B cell (primary cell): ENCODE data around the gene FXYD7. TPM values are rescaled to one million over a fixed set of nuclear protein-coding genes. Genes with fewer than 3 reads are reported as not detected.
A peak's percentile ranks its signal among the peaks of the same experiment; 100 is the strongest.

ENCODE experiments used
- ATAC-seq: fragments of 200-7000 bp; cut with Tn5 transposase; one replicate; pipeline ENCODE4 v1.10.0; 2021; ENCODE audit warnings: low read depth, mild to moderate bottlenecking, moderate number of reproducible peaks, moderate library complexity
- CTCF ChIA-PET: fragments of 350-600 bp; sonication (Branson Sonifier 250); formaldehyde crosslinking; loops from one replicate; lab custom pipeline; 2021; ENCODE audit warnings: antibody characterized with exemption, inconsistent platforms; lab: Charles Lee
- POLR2A ChIA-PET: fragments of 350-600 bp; sonication (Branson Sonifier 250); formaldehyde crosslinking; loops from one replicate; lab custom pipeline; 2021; ENCODE audit warnings: antibody characterized with exemption; lab: Charles Lee
- DNase-seq: peaks from one replicate; pipeline ENCODE4 v3.0.0; 2013
- H2AFZ ChIP-seq: 2 replicates; pipeline ENCODE4 v1.6.1; 2012; ENCODE audit warnings: mild to moderate bottlenecking, low read depth, low read length; ENCODE audit not compliant: insufficient read depth, poor library complexity, severe bottlenecking
- H3K27ac ChIP-seq, 2 donors: 1 replicate in 1 of 2; 2 replicates in 1 of 2; pipeline ENCODE4 v1.5.1; 2012 to 2013; ENCODE audit warnings: low read length in 2 of 2, mild to moderate bottlenecking in 2 of 2, moderate library complexity in 1 of 2
- H3K27me3 ChIP-seq, 4 experiments: fragments of 200-600 bp in 1 of 4; sonication (generic) in 1 of 4; replicated peaks in 1 of 4; 1 replicate in 2 of 4; 2 replicates in 2 of 4; pipeline versions ENCODE4 v1.6.1 to v1.7.0; 2013 to 2016; ENCODE audit warnings: low read length in 3 of 4, mild to moderate bottlenecking in 2 of 4, mixed read lengths in 1 of 4, moderate library complexity in 1 of 4; ENCODE audit not compliant: insufficient read depth in 4 of 4, control insufficient read depth in 3 of 4; ENCODE audit errors: control extremely low read depth in 1 of 4
- H3K36me3 ChIP-seq, 2 experiments: replicated peaks in 1 of 2; 1 replicate in 1 of 2; 2 replicates in 1 of 2; pipeline versions ENCODE4 v1.6.1 to v1.7.1; 2013; ENCODE audit warnings: low read length in 1 of 2; ENCODE audit not compliant: insufficient read depth in 2 of 2, control insufficient read depth in 1 of 2; ENCODE audit errors: control extremely low read depth in 1 of 2, extremely low read depth in 1 of 2
- H3K4me1 ChIP-seq, 2 donors: fragments of 200-600 bp in 1 of 2; sonication (generic) in 1 of 2; 1 replicate in 1 of 2; 2 replicates in 1 of 2; pipeline versions ENCODE4 v1.5.1 to v1.6.1; 2013 to 2017; ENCODE audit warnings: low read length in 2 of 2; ENCODE audit not compliant: control insufficient read depth in 2 of 2, insufficient read depth in 2 of 2
- H3K4me2 ChIP-seq: replicated peaks from 2 replicates; pipeline ENCODE3; 2012; ENCODE audit warnings: mild to moderate bottlenecking, low read depth, low read length; ENCODE audit not compliant: poor library complexity, severe bottlenecking
- H3K4me3 ChIP-seq, 5 experiments: fragments of 200-600 bp in 1 of 5; sonication (generic) in 1 of 5; 1 replicate in 3 of 5; 2 replicates in 2 of 5; pipeline versions ENCODE4 v1.5.1 to v1.7.0; 2011 to 2016; ENCODE audit warnings: low read length in 4 of 5, mild to moderate bottlenecking in 4 of 5, low read depth in 2 of 5, control low read depth in 1 of 5, moderate library complexity in 1 of 5; ENCODE audit not compliant: insufficient read depth in 1 of 5; ENCODE audit errors: control extremely low read depth in 1 of 5, extremely low read depth in 1 of 5
- H3K79me2 ChIP-seq: fragments of 200-600 bp; sonication (generic); one replicate; pipeline ENCODE4 v1.6.0; 2016; ENCODE audit warnings: low read length; ENCODE audit not compliant: control insufficient read depth, insufficient read depth
- H3K9ac ChIP-seq: fragments of 200-600 bp; sonication (generic); 2 replicates; pipeline ENCODE4 v1.6.1; 2017; ENCODE audit warnings: mild to moderate bottlenecking, low read length, moderate library complexity
- H3K9me3 ChIP-seq, 3 donors: one replicate each; pipeline versions ENCODE4 v1.6.1 to v1.7.1; 2013; ENCODE audit warnings: low read length in 2 of 3; ENCODE audit not compliant: control insufficient read depth in 2 of 3, insufficient read depth in 1 of 3; ENCODE audit errors: control extremely low read depth in 1 of 3
- H4K20me1 ChIP-seq: 2 replicates; pipeline ENCODE4 v1.6.0; 2012; ENCODE audit warnings: mild to moderate bottlenecking, low read length; ENCODE audit not compliant: insufficient read depth, control insufficient read depth, poor library complexity, severe bottlenecking
- H3K27ac Mint-ChIP-seq: one replicate; pipeline ENCODE4 v1.8.0; 2021; ENCODE audit warnings: mixed read lengths
- H3K27me3 Mint-ChIP-seq: one replicate; pipeline ENCODE4 v1.8.0; 2021; ENCODE audit warnings: mixed read lengths
- H3K4me1 Mint-ChIP-seq: one replicate; pipeline ENCODE4 v1.8.0; 2021; ENCODE audit warnings: mixed read lengths
- H3K4me3 Mint-ChIP-seq: one replicate; pipeline ENCODE4 v1.8.0; 2021; ENCODE audit warnings: mixed read lengths
- H3K9me3 Mint-ChIP-seq: one replicate; pipeline ENCODE4 v1.8.0; 2022; ENCODE audit warnings: mixed read lengths; ENCODE audit not compliant: insufficient read depth
- EZH2 ChIP-seq: IDR thresholded peaks from 2 replicates; pipeline ENCODE4 v1.6.1; 2012; ENCODE audit warnings: borderline replicate concordance, low read depth, mild to moderate bottlenecking, moderate library complexity, low read length; ENCODE audit not compliant: insufficient read depth, poor library complexity, severe bottlenecking
- WGBS: methylation state at CpG from one replicate; pipeline ENCODE4 v1.1.5; 2013; ENCODE audit warnings: missing lambda C conversion rate; ENCODE audit not compliant: insufficient coverage; 5-methylcytosine and 5-hydroxymethylcytosine counted together
- intact Hi-C: fragments of 100-400 bp; cut with micrococcal nuclease; formaldehyde crosslinking; loops from one replicate; pipeline ENCODE4 v1.10.0; 2022
- polyA plus RNA-seq: library from polyadenylated mRNA; depleted of rRNA; stranded (reverse); fragments of >200 nt; gene quantifications from 2 replicates; pipeline ENCODE4 v1.2.3, GENCODE V29; 2012
- total RNA-seq, 2 donors: library from RNA; stranded (reverse); fragments of 120-200 nt in 1 of 2; gene quantifications; 1 replicate in 1 of 2; 2 replicates in 1 of 2; pipeline versions ENCODE4 v1.2.3 to v1.2.4, GENCODE V29; 2013 to 2022
- TF ChIP-seq, protein P1 (sequence below): fragments of 200-600 bp; IDR thresholded peaks from one replicate; pipeline ENCODE4 v1.8.0; 2022; ENCODE audit warnings: antibody characterized with exemption, mild to moderate bottlenecking

The FXYD7 gene
- total and polyA plus RNA-seq, 2 donors (not counting 1 experiment from before 2014, with no cell fraction given) = 3.8 to 27.4 TPM

DNA sequence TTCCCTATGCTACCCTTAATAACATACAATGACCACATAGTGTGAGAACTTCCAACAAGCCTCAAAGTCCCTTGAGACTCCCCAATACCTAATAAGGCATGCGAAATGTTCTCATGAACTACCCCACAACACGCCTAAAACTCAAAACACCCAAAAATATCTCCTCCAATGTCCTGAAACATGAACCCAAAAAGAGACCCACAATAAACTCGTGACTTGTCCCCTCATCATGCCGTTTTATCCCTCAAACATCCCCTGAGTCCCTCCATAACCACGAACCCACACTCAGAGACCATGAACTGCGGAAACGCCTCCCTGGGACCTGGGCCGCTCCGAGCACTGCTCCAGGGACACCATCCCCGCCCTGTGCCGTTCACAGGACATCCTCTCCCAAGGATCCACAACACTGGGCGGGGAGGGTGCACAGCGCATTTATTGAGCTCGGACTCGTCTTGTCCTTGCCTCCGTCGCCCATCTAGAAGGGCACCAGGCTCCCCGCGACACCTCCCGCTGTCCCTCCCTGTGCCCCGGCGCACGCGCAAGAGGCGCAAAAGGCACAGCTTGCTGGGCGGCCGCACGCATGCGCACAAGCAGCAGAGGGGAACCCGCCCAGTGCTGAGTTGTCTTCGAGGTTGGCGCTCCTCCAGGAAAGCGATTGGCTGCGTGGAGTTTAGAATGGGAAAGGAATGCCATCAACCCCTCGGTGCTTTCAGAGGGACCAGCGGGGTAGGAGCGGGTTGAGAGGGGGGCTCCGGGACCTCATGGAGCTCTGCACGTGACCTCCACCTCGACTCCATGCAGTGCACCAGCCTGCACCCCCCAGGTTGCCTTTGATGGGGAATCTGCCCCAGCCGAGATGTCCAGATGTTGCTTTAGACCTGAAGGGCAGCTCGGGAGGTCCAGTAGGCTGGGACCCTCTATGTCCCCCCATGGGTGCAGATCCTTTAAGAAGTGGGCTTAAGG, 18.7 kb upstream of the FXYD7 start:
- intact Hi-C loops = loop anchor here (1.0 to 5.0 kb wide), 3 partner anchors 11 to 37 kb away; partner anchors contain the start of gene LGI4
- peaks cover 15% of the 10 kb centered on the region for H3K4me1 Mint-ChIP-seq
- H3K4me2 ChIP-seq = peak overlapping the region; percentile 76
- no peaks in the 10 kb centered on the region for H3K79me2 ChIP-seq
- no peaks in the 10 kb centered on the region for H4K20me1 ChIP-seq
- H3K36me3 ChIP-seq = no peaks in the 10 kb centered on the region
- peak overlapping the region; percentile 37 to 72 (median 59) for H3K4me3 ChIP-seq
- DNase-seq (peak; percentile 87), ATAC-seq (peak; percentile 92)
- peak overlapping the region; percentile 83 for H2AFZ ChIP-seq
- 17% methylated on average over 41 of the region's 42 CpGs for WGBS
- no peaks in the 10 kb centered on the region for H3K27me3 ChIP-seq
- peak overlapping the region; percentile 65 for H3K9ac ChIP-seq
- peak overlapping the region; percentile 96 for H3K4me3 Mint-ChIP-seq
- H3K27me3 Mint-ChIP-seq = no peaks in the 10 kb centered on the region
- H3K27ac Mint-ChIP-seq = peak overlapping the region; percentile 95
- POLR2A ChIA-PET = interaction anchor here (0.9 to 1.3 kb wide), 3 partner anchors 11 to 17 kb away, joined by 3 to 11 read pairs (median 3); no protein-coding TSS in a partner anchor
- no peaks in the 10 kb centered on the region for H3K9me3 Mint-ChIP-seq
- no peaks in the 10 kb centered on the region for H3K9me3 ChIP-seq
- H3K27ac ChIP-seq = peak overlapping the region; percentile 22 to 34
- CTCF ChIA-PET = interaction anchor here (0.6 to 2.1 kb wide), 8 partner anchors 9 to 142 kb away, joined by 3 to 11 read pairs (median 8); partner anchors contain the start of genes FXYD5 and LGI4
- H3K4me1 ChIP-seq = peaks cover 10 to 17% of the 10 kb centered on the region in 2 donors
- TF ChIP-seq EZH2 = no peak
- TF ChIP-seq, protein P1, sequence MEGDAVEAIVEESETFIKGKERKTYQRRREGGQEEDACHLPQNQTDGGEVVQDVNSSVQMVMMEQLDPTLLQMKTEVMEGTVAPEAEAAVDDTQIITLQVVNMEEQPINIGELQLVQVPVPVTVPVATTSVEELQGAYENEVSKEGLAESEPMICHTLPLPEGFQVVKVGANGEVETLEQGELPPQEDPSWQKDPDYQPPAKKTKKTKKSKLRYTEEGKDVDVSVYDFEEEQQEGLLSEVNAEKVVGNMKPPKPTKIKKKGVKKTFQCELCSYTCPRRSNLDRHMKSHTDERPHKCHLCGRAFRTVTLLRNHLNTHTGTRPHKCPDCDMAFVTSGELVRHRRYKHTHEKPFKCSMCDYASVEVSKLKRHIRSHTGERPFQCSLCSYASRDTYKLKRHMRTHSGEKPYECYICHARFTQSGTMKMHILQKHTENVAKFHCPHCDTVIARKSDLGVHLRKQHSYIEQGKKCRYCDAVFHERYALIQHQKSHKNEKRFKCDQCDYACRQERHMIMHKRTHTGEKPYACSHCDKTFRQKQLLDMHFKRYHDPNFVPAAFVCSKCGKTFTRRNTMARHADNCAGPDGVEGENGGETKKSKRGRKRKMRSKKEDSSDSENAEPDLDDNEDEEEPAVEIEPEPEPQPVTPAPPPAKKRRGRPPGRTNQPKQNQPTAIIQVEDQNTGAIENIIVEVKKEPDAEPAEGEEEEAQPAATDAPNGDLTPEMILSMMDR = no peak
